Loucy (cell line): ENCODE measurements around the gene PGAM4.

Experiments used
- H2AFZ ChIP-seq: fragments of 200-600 bp; sonication (generic); 2 replicates; pipeline ENCODE4 v1.6.0; 2016; ENCODE audit warnings: antibody characterized with exemption, mild to moderate bottlenecking, low read length, moderate library complexity
- H3F3A ChIP-seq: fragments of 200-600 bp; 2 replicates; pipeline ENCODE4 v1.6.0; 2016; ENCODE audit warnings: antibody characterized with exemption, low read depth, mild to moderate bottlenecking
- H3K27me3 ChIP-seq: fragments of 200-600 bp; sonication (generic); 2 replicates; pipeline ENCODE4 v1.6.1; 2014; ENCODE audit warnings: low read length, mild to moderate bottlenecking; ENCODE audit not compliant: insufficient read depth, poor library complexity, severe bottlenecking
- H3K36me3 ChIP-seq: fragments of 200-600 bp; sonication (generic); 2 replicates; pipeline ENCODE4 v1.6.1; 2016; ENCODE audit warnings: low read length; ENCODE audit not compliant: insufficient read depth
- H3K4me1 ChIP-seq: fragments of 200-600 bp; sonication (generic); 2 replicates; pipeline ENCODE4 v1.5.1; 2014; ENCODE audit warnings: low read length, mild to moderate bottlenecking; ENCODE audit not compliant: insufficient read depth, poor library complexity, severe bottlenecking
- H3K4me2 ChIP-seq: fragments of 200-600 bp; sonication (generic); 2 replicates; pipeline ENCODE4 v1.6.0; 2014; ENCODE audit warnings: antibody characterized with exemption, low read length, low read depth, mild to moderate bottlenecking; ENCODE audit not compliant: poor library complexity, severe bottlenecking
- H3K4me3 ChIP-seq: fragments of 200-600 bp; sonication (generic); 2 replicates; pipeline ENCODE4 v1.5.1; 2014; ENCODE audit warnings: low read length, mild to moderate bottlenecking, mixed read lengths; ENCODE audit not compliant: poor library complexity, severe bottlenecking
- H3K79me2 ChIP-seq: fragments of 200-600 bp; sonication (generic); 2 replicates; pipeline ENCODE4 v1.6.1; 2014; ENCODE audit warnings: low read length; ENCODE audit not compliant: insufficient read depth
- H3K9ac ChIP-seq: fragments of 200-600 bp; sonication (generic); 2 replicates; pipeline ENCODE4 v1.6.0; 2014; ENCODE audit warnings: mild to moderate bottlenecking, low read depth, low read length, moderate library complexity; ENCODE audit not compliant: poor library complexity, severe bottlenecking
- H3K9me2 ChIP-seq: fragments of 200-600 bp; sonication (generic); replicated peaks from 2 replicates; pipeline ENCODE4 v1.6.1; 2016; ENCODE audit warnings: low read depth, low read length, mixed read lengths
- H3K9me3 ChIP-seq: fragments of 200-600 bp; sonication (generic); 2 replicates; pipeline ENCODE4 v1.6.1; 2014; ENCODE audit warnings: mild to moderate bottlenecking, antibody characterized with exemption, low read length, low read depth; ENCODE audit not compliant: insufficient read depth
- H4K20me1 ChIP-seq: fragments of 200-600 bp; sonication (generic); 2 replicates; pipeline ENCODE4 v1.6.0; 2014; ENCODE audit warnings: antibody characterized with exemption, low read length, mild to moderate bottlenecking; ENCODE audit not compliant: insufficient read depth, poor library complexity, severe bottlenecking
- EZH2phosphoT487 ChIP-seq: fragments of 200-600 bp; IDR thresholded peaks from 2 replicates; pipeline ENCODE4 v1.6.1; 2018; ENCODE audit warnings: antibody characterized with exemption, mild to moderate bottlenecking, moderate library complexity, borderline replicate concordance
- TF ChIP-seq, protein P1 (sequence below): fragments of 200-600 bp; sonication (generic); conservative IDR thresholded peaks from 2 replicates; pipeline ENCODE4 v1.5.1; 2014; ENCODE audit warnings: mild to moderate bottlenecking, antibody characterized with exemption, low read length

Gene PGAM4

DNA sequence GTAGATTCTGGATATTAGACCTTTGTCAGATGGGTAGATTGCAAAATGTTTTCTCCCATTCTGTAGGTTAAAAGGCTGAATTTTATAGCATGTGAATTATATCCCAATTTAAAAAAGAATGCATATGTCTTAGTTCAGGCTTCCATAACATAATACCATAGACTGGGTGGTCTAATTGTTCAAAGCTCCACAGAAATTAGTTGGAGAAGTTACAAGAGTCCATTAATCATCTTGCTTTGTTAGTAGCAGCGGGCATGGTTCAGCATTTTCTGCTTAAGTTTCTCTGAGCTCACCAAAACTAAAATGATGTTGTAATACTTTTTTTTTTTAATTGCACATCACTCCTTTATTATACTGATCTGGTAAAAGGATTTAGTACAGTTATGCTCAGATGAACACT lies 1.8 kb downstream of the PGAM4 start:
- no peak overlapping the region for H3K4me3 ChIP-seq
- no peak overlapping the region for H2AFZ ChIP-seq
- H3K4me1 ChIP-seq: no peaks in the 10 kb centered on the region
- H3F3A ChIP-seq: no peaks in the 10 kb centered on the region
- no peaks in the 10 kb centered on the region for H4K20me1 ChIP-seq
- H3K9ac ChIP-seq: no peak overlapping the region
- no peaks in the 10 kb centered on the region for H3K36me3 ChIP-seq
- H3K9me3 ChIP-seq: no peaks in the 10 kb centered on the region
- no peaks in the 10 kb centered on the region for H3K9me2 ChIP-seq
- TF ChIP-seq, protein P1, sequence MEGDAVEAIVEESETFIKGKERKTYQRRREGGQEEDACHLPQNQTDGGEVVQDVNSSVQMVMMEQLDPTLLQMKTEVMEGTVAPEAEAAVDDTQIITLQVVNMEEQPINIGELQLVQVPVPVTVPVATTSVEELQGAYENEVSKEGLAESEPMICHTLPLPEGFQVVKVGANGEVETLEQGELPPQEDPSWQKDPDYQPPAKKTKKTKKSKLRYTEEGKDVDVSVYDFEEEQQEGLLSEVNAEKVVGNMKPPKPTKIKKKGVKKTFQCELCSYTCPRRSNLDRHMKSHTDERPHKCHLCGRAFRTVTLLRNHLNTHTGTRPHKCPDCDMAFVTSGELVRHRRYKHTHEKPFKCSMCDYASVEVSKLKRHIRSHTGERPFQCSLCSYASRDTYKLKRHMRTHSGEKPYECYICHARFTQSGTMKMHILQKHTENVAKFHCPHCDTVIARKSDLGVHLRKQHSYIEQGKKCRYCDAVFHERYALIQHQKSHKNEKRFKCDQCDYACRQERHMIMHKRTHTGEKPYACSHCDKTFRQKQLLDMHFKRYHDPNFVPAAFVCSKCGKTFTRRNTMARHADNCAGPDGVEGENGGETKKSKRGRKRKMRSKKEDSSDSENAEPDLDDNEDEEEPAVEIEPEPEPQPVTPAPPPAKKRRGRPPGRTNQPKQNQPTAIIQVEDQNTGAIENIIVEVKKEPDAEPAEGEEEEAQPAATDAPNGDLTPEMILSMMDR: no peak
- TF ChIP-seq EZH2phosphoT487: no peak
- no peak overlapping the region for H3K4me2 ChIP-seq
- no peaks in the 10 kb centered on the region for H3K27me3 ChIP-seq
- H3K79me2 ChIP-seq: no peaks in the 10 kb centered on the region

DNA sequence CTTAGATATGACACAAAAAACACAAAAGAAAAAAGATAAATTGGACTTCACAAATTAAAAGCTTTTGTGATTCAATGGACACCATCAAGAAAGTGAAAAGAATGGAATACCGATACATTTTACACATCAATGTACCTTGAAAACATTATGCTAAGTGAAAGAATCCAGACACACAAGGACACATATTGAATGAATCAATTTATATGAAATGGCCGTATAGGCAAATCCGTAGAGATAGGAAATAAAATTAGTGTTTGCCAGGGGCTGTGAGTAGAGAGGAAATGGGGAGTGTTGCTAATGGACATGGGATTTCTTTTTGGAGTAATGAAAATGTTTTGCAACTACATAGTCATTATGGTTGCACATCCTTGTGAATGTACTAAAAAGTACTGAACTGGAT lies 3.1 kb downstream of the PGAM4 start:
- Histone ChIP-seq H3K4me1 (no peaks in the 10 kb centered on the region), H3K4me2 (no peak overlapping the region), H2AFZ (no peak overlapping the region), H3F3A (no peaks in the 10 kb centered on the region), H3K9me3 (no peaks in the 10 kb centered on the region), H3K36me3 (no peaks in the 10 kb centered on the region), H3K9ac (no peak overlapping the region), H3K27me3 (no peaks in the 10 kb centered on the region), H3K9me2 (no peaks in the 10 kb centered on the region), H4K20me1 (no peaks in the 10 kb centered on the region), H3K79me2 (no peaks in the 10 kb centered on the region), H3K4me3 (no peak overlapping the region)
- TF ChIP-seq EZH2phosphoT487: no peak
- TF ChIP-seq, protein P1: no peak

DNA sequence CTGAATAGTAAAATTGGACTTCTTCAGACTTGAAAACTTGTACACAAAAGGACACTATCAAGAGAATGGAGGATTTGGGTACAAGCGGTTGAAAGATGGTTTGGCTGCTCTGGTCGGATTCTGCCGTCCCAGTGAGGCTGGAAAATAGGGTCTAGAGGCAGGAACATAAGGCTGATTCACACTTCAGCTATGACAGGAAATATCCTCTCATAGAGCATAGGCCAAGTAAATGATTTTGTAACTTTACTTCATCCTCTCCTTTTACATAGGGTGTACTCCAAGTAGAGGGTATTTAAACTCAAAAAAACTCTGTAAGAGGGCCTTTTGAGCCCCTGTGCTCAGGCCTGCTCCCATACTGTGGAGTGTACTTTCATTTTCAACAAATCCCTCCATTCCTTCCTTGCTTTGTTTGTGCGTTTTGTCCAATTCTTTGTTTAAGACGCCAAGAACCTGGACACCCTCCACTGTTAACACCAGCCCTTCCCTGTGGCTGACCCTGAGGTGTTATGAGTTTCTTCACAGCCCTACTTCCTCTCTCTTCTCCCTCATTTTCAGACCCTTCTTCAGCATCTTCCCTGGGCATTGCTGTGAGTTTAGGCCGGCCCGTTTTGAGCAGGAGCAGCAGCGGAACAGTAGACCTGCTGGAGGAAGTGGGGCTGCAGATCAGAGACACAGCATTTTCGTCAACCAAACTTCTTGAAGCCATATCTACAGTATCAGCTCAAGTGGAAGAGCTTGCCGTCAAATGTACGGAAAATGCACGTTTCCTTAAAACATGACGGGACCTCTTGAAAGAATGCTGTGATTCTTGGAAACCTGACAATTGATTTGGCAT lies 7.2 kb downstream of the PGAM4 start:
- no peaks in the 10 kb centered on the region for H3K9me3 ChIP-seq
- H3F3A ChIP-seq: no peaks in the 10 kb centered on the region
- H3K4me3 ChIP-seq: no peak overlapping the region
- TF ChIP-seq EZH2phosphoT487: no peak
- TF ChIP-seq, protein P1: no peak
- no peaks in the 10 kb centered on the region for H3K9me2 ChIP-seq
- no peaks in the 10 kb centered on the region for H4K20me1 ChIP-seq
- H3K4me2 ChIP-seq: no peak overlapping the region
- no peak overlapping the region for H2AFZ ChIP-seq
- no peak overlapping the region for H3K9ac ChIP-seq
- no peaks in the 10 kb centered on the region for H3K36me3 ChIP-seq
- no peaks in the 10 kb centered on the region for H3K79me2 ChIP-seq
- no peaks in the 10 kb centered on the region for H3K27me3 ChIP-seq
- no peaks in the 10 kb centered on the region for H3K4me1 ChIP-seq
